C4-2B (cell line): ENCODE results near the gene ERP44.

Experiments
- ZFX ChIP-seq: fragments of 450-650 bp; IDR thresholded peaks from 2 replicates; pipeline ENCODE4 v1.6.1; 2017
- TF ChIP-seq, protein P1 (sequence below): fragments of 450-650 bp; conservative IDR thresholded peaks from 2 replicates; pipeline ENCODE4 v1.5.1; 2017; ENCODE audit warnings: mild to moderate bottlenecking

DNA sequence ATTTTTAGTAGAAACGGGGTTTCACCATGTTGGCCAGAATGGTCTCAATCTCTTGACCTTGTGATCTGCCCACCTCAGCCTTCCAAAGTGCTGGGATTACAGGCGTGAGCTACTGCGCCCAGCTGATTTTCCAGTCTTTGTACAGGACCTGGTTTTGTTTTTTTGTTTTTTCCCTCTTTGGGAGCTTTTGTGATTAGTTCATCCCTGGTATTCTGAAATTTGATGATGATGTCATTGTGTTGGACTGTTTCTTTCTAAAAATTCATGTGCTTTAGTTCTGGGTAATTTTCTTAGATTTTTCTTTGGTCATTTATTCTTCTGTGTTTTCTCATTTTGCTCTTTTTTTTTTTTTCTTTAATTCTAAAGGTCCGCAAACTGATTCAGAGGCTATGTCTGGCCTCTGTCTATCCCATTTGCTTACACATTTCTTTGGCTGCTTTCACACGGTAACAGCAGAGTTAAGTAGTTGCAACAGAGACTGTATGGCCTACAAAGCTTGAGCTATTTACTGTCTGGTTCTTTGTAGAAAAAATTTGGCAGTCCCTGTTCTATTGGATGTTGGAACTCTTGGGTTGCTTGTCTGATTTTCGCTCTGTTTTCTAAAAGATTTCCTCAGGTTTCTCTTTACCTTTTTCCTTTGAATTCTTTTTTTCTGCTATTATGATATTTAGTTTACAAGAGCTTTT is 167.5 kb downstream of the ERP44 start:
- TF ChIP-seq, protein P1, sequence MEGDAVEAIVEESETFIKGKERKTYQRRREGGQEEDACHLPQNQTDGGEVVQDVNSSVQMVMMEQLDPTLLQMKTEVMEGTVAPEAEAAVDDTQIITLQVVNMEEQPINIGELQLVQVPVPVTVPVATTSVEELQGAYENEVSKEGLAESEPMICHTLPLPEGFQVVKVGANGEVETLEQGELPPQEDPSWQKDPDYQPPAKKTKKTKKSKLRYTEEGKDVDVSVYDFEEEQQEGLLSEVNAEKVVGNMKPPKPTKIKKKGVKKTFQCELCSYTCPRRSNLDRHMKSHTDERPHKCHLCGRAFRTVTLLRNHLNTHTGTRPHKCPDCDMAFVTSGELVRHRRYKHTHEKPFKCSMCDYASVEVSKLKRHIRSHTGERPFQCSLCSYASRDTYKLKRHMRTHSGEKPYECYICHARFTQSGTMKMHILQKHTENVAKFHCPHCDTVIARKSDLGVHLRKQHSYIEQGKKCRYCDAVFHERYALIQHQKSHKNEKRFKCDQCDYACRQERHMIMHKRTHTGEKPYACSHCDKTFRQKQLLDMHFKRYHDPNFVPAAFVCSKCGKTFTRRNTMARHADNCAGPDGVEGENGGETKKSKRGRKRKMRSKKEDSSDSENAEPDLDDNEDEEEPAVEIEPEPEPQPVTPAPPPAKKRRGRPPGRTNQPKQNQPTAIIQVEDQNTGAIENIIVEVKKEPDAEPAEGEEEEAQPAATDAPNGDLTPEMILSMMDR = no peak
- no peak for TF ChIP-seq ZFX
